Measurements from ENCODE around the gene DNASE1L1. TPM values are rescaled to one million over a fixed set of nuclear protein-coding genes. Genes with fewer than 3 reads are reported as not detected.

DNASE1L1 gene
- total and polyA plus RNA-seq, 12 donors = 9.3 to 101 (median 45.3) TPM

DNA sequence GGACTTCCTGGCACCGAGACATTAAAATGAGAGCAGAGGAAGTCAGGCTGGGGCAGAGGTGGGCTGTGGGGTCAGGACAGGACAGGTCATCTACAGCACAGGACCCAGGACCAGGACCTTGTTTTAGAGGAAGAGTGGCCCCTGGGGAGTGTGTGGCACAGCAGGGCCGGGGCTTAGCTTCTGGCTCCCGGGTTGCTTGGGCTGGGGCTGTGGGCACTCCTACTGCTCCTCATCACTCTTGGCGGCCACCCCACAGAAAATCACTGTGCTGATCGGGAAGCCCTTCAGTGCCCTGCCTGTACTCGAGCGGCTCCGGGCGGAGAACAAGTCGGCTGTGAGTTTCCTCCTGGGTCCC, 11.3 kb upstream of the DNASE1L1 start:
- WGBS, 4 donors = 73 to 79% (median 75%) methylated on average over 3 to 10 of the region's 10 CpGs
- Histone ChIP-seq H3K9me3 (replicated peaks in 1 of 3) (no peaks in the 10 kb centered on the region), H3K4me3 (no peak overlapping the region), H3K27ac (peak overlapping the region in 2 of 5 donors; percentile 48 to 72), H3K27me3 (no peaks in the 10 kb centered on the region), H3K36me3 (replicated peaks in 1 of 2) (no peaks in the 10 kb centered on the region), H3K4me1 (replicated peaks in 1 of 2) (no peaks in the 10 kb centered on the region)
- DNase-seq = no peak
- intact Hi-C loops (cut with DNase I) = no loop called here
- TF ChIP-seq POLR2A (IDR thresholded peaks at IDR 0.05) = no peak

DNA sequence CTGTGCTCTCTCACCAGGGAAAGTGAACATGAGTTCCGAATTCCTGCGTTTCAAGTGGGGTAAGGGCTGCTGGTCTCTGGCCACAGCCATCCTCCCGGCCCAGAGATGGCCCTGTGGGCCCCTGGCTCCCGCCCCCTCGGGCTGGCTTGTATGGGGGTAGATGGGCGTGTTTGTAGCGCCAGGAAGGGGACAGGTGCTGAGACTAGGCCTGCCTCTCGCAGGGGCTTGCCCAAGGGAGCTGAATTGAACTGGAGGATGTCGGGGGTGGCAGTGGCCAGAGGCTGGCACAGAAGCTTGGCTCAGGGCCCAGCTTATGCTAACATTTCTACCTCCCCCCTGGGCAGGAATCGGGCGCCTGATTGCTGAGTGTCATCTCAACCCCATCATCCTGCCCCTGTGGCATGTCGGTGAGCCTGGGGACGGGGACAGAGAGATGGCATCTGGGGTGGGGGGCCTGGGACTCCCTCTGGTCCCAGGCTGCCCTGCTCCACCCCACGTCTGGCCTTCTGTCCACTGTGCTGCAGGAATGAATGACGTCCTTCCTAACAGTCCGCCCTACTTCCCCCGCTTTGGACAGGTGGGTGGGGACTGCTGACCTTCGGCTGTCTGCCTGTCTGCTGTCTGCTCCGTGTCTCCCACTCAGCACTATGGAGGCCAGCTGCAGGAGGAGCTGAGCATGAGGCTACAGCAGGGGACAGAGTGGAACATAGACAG, 10.8 kb upstream of the DNASE1L1 start:
- Histone ChIP-seq H3K4me1 (replicated peaks in 1 of 2) (no peaks in the 10 kb centered on the region), H3K27me3 (no peaks in the 10 kb centered on the region), H3K27ac (peak overlapping the region in 2 of 5 donors; percentile 48 to 72), H3K36me3 (replicated peaks in 1 of 2) (no peaks in the 10 kb centered on the region), H3K4me3 (no peak overlapping the region), H3K9me3 (replicated peaks in 1 of 3) (no peaks in the 10 kb centered on the region)
- WGBS, 4 donors = 45 to 64% (median 55%) methylated on average over 15 to 19 of the region's 19 CpGs; no CpG with 5 or more reads in 1 of the 4 donors
- peak in 5 of 7 donors; percentile 54 to 78 (median 64) for DNase-seq
- intact Hi-C loops (cut with DNase I) = no loop called here
- peak in 1 of 2 donors; percentile 35 for TF ChIP-seq POLR2A (IDR thresholded peaks at IDR 0.05)
- TF ChIP-seq, protein P1, sequence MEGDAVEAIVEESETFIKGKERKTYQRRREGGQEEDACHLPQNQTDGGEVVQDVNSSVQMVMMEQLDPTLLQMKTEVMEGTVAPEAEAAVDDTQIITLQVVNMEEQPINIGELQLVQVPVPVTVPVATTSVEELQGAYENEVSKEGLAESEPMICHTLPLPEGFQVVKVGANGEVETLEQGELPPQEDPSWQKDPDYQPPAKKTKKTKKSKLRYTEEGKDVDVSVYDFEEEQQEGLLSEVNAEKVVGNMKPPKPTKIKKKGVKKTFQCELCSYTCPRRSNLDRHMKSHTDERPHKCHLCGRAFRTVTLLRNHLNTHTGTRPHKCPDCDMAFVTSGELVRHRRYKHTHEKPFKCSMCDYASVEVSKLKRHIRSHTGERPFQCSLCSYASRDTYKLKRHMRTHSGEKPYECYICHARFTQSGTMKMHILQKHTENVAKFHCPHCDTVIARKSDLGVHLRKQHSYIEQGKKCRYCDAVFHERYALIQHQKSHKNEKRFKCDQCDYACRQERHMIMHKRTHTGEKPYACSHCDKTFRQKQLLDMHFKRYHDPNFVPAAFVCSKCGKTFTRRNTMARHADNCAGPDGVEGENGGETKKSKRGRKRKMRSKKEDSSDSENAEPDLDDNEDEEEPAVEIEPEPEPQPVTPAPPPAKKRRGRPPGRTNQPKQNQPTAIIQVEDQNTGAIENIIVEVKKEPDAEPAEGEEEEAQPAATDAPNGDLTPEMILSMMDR (IDR thresholded peaks at IDR 0.05) = no peak

GRCh38 chrX:154419189-154419588, 10.1 kb upstream of the DNASE1L1 start:
- Histone ChIP-seq H3K4me1 (replicated peaks in 1 of 2) (no peaks in the 10 kb centered on the region), H3K4me3 (no peak overlapping the region), H3K27me3 (no peaks in the 10 kb centered on the region), H3K27ac (peak overlapping the region in 2 of 5 donors; percentile 48 to 72), H3K36me3 (replicated peaks in 1 of 2) (no peaks in the 10 kb centered on the region), H3K9me3 (replicated peaks in 1 of 3) (no peaks in the 10 kb centered on the region)
- no peak for TF ChIP-seq POLR2A (IDR thresholded peaks at IDR 0.05)
- TF ChIP-seq, protein P1 (IDR thresholded peaks at IDR 0.05) = no peak
- intact Hi-C loops (cut with DNase I) = no loop called here
- DNase-seq = no peak
- WGBS, 4 donors = 89 to 93% (median 91%) methylated on average over 7 to 8 of the region's 8 CpGs

DNA sequence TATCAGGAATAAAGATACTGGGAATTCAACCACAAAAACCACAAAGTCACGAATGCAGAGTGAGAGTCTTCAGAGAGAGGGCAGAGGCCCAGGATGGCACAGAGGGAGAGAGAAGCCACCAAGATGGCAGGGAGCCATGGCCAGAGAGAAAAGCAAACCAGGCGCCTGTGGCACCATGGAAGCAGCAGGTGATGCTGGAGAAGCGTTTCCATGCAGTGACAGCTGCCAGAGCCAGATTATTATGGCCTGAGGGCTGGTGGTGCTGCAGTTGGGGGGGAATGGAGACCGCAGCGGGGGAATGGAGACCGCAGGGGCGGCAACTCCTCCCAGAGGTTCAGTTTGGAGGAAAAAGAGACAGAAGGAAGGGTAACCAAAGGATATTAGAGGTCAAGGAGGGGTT, 8.1 kb upstream of the DNASE1L1 start:
- 69 to 81% (median 74%) methylated on average over 7 of the region's 7 CpGs for WGBS, 4 donors
- TF ChIP-seq, protein P1 (IDR thresholded peaks at IDR 0.05) = no peak
- TF ChIP-seq POLR2A (IDR thresholded peaks at IDR 0.05) = no peak
- Histone ChIP-seq H3K4me3 (no peak overlapping the region), H3K4me1 (replicated peaks in 1 of 2) (no peaks in the 10 kb centered on the region), H3K27me3 (no peaks in the 10 kb centered on the region), H3K36me3 (replicated peaks in 1 of 2) (no peaks in the 10 kb centered on the region), H3K9me3 (replicated peaks in 1 of 3) (no peaks in the 10 kb centered on the region), H3K27ac (no peak overlapping the region)
- intact Hi-C loops (cut with DNase I) = no loop called here
- DNase-seq = no peak

DNA sequence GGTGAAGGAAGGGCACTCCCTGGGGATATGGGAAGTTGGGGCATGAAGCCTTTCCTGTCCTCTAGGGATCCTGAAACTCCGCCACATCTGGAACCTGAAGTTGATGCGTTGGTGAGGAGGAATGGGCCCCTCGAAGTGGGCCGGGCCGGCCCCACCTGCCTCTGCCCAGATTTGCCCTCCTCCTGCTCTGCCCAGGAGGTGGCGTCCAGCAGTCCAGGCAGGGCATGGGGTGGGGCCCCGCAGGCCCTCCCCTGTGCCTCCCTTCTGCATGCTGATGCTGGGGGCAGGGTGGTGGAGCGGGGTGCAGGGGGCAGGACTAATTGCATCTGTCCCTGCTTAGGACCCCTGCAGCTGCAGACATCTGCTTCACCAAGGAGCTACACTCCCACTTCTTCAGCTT, 4.1 kb upstream of the DNASE1L1 start:
- H3K36me3 ChIP-seq (replicated peaks in 1 of 2) = no peaks in the 10 kb centered on the region
- H3K4me3 ChIP-seq = no peak overlapping the region
- WGBS, 4 donors = 74 to 81% (median 79%) methylated on average over 4 to 8 of the region's 8 CpGs
- intact Hi-C loops (cut with DNase I) = no loop called here
- H3K9me3 ChIP-seq (replicated peaks in 1 of 3) = no peaks in the 10 kb centered on the region
- TF ChIP-seq POLR2A (IDR thresholded peaks at IDR 0.05) = no peak
- TF ChIP-seq, protein P1 (IDR thresholded peaks at IDR 0.05) = no peak
- H3K27me3 ChIP-seq = peaks cover 4% of the 10 kb centered on the region
- peaks cover 0 to 4% of the 10 kb centered on the region in 2 donors for H3K4me1 ChIP-seq (replicated peaks in 1 of 2)
- H3K27ac ChIP-seq = peak overlapping the region in 1 of 5 donors; percentile 93
- no peak for DNase-seq
